PC-3 (cell line): Measurements from ENCODE around the gene SLC19A1.

Experiments
- CTCF ChIP-seq: fragments of 300-600 bp; sonication (generic); conservative IDR thresholded peaks from 2 replicates; pipeline ENCODE4 v1.5.1; 2017; ENCODE audit warnings: antibody characterized with exemption, low read depth, mild to moderate bottlenecking, low read length
- EZH2 ChIP-seq: fragments of 300-600 bp; sonication (generic); IDR thresholded peaks from one replicate; pipeline ENCODE4 v1.6.1; 2017; ENCODE audit warnings: antibody characterized with exemption, mild to moderate bottlenecking, low read length; ENCODE audit not compliant: unreplicated experiment

GRCh38 chr21:45490049-45490731 is 52.0 kb downstream of the SLC19A1 start:
- TF ChIP-seq CTCF (no peak), EZH2 (no peak)
